Spleen (tissue), 11 donors: ENCODE results near the gene R3HDM1. TPM values are rescaled to one million over a fixed set of nuclear protein-coding genes. Genes with fewer than 3 reads are reported as not detected.

Source experiments
- DNase-seq: peaks from one replicate; pipeline ENCODE4 v3.0.0-alpha.2; 2020
- H3K27ac ChIP-seq, 8 donors: fragments of 200-600 bp; sonication (generic) in 7 of 8; 1 replicate in 4 of 8; 2 replicates in 4 of 8; pipeline versions ENCODE4 v1.5.0 to v1.8.0; 2016 to 2021; ENCODE audit warnings: inconsistent platforms in 4 of 8, mild to moderate bottlenecking in 4 of 8, moderate library complexity in 1 of 8
- H3K27me3 ChIP-seq, 7 donors: fragments of 200-600 bp; sonication (generic) in 6 of 7; replicated peaks in 1 of 7; 1 replicate in 4 of 7; 2 replicates in 3 of 7; pipeline versions ENCODE4 v1.5.0 to v1.8.0; 2016 to 2021; ENCODE audit warnings: inconsistent platforms in 3 of 7, mild to moderate bottlenecking in 1 of 7
- H3K36me3 ChIP-seq, 6 donors: fragments of 200-600 bp; sonication (generic) in 5 of 6; 1 replicate in 4 of 6; 2 replicates in 2 of 6; pipeline versions ENCODE4 v1.5.0 to v1.8.0; 2016 to 2021; ENCODE audit warnings: inconsistent platforms in 2 of 6
- H3K4me1 ChIP-seq, 6 donors: fragments of 200-600 bp; sonication (generic) in 5 of 6; 1 replicate in 3 of 6; 2 replicates in 3 of 6; pipeline versions ENCODE4 v1.5.0 to v1.8.0; 2016 to 2021; ENCODE audit warnings: inconsistent platforms in 3 of 6
- H3K4me3 ChIP-seq, 8 donors: fragments of 200-600 bp; sonication (generic) in 7 of 8; 1 replicate in 4 of 8; 2 replicates in 4 of 8; pipeline versions ENCODE4 v1.5.0 to v1.8.0; 2016 to 2021; ENCODE audit warnings: inconsistent platforms in 4 of 8, mild to moderate bottlenecking in 4 of 8, moderate library complexity in 2 of 8
- H3K9me3 ChIP-seq, 8 donors: fragments of 200-600 bp; sonication (generic) in 7 of 8; 1 replicate in 4 of 8; 2 replicates in 4 of 8; pipeline versions ENCODE4 v1.5.0 to v1.8.0; 2016 to 2021; ENCODE audit warnings: inconsistent platforms in 4 of 8
- POLR2A ChIP-seq, 3 donors: fragments of 450-650 bp; IDR thresholded peaks; one replicate each; pipeline ENCODE4 v1.5.1; 2017; ENCODE audit warnings: antibody characterized with exemption in 3 of 3, mild to moderate bottlenecking in 1 of 3
- POLR2AphosphoS5 ChIP-seq, 3 donors: sonication (generic); formaldehyde crosslinking; IDR thresholded peaks; one replicate each; pipeline ENCODE4 v1.5.1; 2017; ENCODE audit warnings: antibody characterized with exemption in 3 of 3
- WGBS, 5 donors: extraction: QIAGEN DNeasy Blood & Tissue Kit in 3 of 5; methylation state at CpG; one replicate each; pipeline versions ENCODE4 v1.1.5 to v1.1.7; 2013 to 2018; 5-methylcytosine and 5-hydroxymethylcytosine counted together
- intact Hi-C: fragments of 100-400 bp; cut with DNase I; formaldehyde crosslinking; loops from one replicate; pipeline ENCODE4 v1.15.0; 2023; ENCODE audit warnings: low total_unique reads
- polyA plus RNA-seq, 3 donors: library from polyadenylated mRNA; stranded (reverse); fragments of 200-250 nt; gene quantifications; one replicate each; pipeline ENCODE4 v1.2.1, GENCODE V29; 2013
- total RNA-seq, 7 donors: library from RNA; depleted of rRNA in 3 of 7; stranded (reverse); fragments of >200 nt in 3 of 7; fragmentation: NEBNext Ultra II Directional in 4 of 7; extraction: Animal tissue kit (Norgen Biotek cat#: 25700) in 4 of 7; gene quantifications; one replicate each; pipeline versions ENCODE4 v1.1.0 to v1.2.1, GENCODE V29; 2016 to 2021
- TF ChIP-seq, protein P1 (sequence below), 11 experiments: fragments of 200-600 bp in 7 of 11; fragments of 450-650 bp in 4 of 11; sonication (generic) in 4 of 11; IDR thresholded peaks in 8 of 11; conservative IDR thresholded peaks in 3 of 11; 1 replicate in 7 of 11; 2 replicates in 4 of 11; pipeline versions ENCODE4 v1.4.0 to v1.8.0; 2016 to 2021; ENCODE audit warnings: antibody characterized with exemption in 11 of 11, inconsistent platforms in 4 of 11, mild to moderate bottlenecking in 1 of 11
- donor health status: healthy with polysubstance abuse.
- donor health status: DM: no; HTN: no; CAD: no; lungs with moderate emphysema.
- donor health status: DM: no; HTN: no; CAD: no.
- donor health status: Bipolar disorder and iron deficiency.
- donor health status: healthy.
- donor health status: DM: no; HTN: no; CAD: no.
- donor health status: DM: yes; HTN: yes; CAD: no.

R3HDM1 gene
- total and polyA plus RNA-seq, 10 donors, result 8.3 to 54.7 (median 30.7) TPM

DNA sequence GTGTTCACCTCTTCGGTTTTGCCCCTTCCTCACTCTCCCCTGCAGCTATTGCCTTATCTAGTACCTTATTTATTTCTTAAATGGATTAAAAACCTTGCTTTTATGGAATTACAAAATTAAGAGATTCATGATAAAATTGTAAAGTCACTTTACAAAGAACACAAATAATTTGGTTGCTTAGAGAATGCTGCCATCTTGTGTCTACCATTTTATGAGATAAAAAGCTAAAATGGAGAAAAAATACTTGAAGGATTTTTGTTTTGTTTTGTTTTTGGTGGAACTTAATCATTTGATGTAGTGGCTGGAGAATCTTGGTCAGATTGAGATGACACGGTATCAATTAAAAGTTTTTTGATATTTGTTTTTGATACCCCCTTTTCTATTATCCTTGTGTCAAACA is 69.6 kb downstream of the R3HDM1 start:
- DNase-seq, result no peak
- Histone ChIP-seq H3K27ac (no peak overlapping the region), H3K4me1 (no peaks in the 10 kb centered on the region), H3K36me3 (peaks cover 0 to 37% (median 30%) of the 10 kb centered on the region in 6 donors), H3K9me3 (no peaks in the 10 kb centered on the region), H3K4me3 (no peak overlapping the region), H3K27me3 (no peaks in the 10 kb centered on the region)
- WGBS, 5 donors, result 89 to 97% (median 95%) methylated on average over 2 of the region's 2 CpGs
- intact Hi-C loops, result no loop called here
- TF ChIP-seq POLR2AphosphoS5 (IDR thresholded peaks at IDR 0.05) (no peak), POLR2A (IDR thresholded peaks at IDR 0.05) (no peak)
- TF ChIP-seq, protein P1, sequence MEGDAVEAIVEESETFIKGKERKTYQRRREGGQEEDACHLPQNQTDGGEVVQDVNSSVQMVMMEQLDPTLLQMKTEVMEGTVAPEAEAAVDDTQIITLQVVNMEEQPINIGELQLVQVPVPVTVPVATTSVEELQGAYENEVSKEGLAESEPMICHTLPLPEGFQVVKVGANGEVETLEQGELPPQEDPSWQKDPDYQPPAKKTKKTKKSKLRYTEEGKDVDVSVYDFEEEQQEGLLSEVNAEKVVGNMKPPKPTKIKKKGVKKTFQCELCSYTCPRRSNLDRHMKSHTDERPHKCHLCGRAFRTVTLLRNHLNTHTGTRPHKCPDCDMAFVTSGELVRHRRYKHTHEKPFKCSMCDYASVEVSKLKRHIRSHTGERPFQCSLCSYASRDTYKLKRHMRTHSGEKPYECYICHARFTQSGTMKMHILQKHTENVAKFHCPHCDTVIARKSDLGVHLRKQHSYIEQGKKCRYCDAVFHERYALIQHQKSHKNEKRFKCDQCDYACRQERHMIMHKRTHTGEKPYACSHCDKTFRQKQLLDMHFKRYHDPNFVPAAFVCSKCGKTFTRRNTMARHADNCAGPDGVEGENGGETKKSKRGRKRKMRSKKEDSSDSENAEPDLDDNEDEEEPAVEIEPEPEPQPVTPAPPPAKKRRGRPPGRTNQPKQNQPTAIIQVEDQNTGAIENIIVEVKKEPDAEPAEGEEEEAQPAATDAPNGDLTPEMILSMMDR (IDR thresholded peaks at IDR 0.05 in 8 of 11, conservative IDR thresholded peaks at IDR 0.05 in 3 of 11), result peak in 1 of 11 experiments; percentile 24

DNA sequence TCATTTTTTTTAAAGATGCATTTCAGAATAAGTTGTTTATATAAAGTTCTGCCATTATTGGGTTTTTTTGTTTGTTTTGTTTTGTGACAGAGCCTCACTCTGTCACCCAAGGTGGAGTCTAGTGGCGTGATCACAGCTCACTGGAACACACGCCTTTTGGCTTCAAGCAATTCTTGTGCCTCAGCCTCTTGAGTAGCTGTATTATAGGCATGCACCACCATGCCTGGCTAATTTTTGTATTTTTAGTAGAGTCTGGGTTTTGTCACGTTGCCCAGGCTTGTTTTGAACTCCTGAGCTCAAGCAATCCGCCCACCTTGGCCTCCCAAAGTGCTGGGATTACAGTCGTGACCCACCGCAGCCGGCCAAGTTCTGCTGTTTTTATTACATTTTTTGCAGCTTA is 72.3 kb downstream of the R3HDM1 start:
- no peak overlapping the region for H3K27ac ChIP-seq
- 89 to 96% (median 94%) methylated on average over 7 of the region's 7 CpGs for WGBS, 5 donors

DNA sequence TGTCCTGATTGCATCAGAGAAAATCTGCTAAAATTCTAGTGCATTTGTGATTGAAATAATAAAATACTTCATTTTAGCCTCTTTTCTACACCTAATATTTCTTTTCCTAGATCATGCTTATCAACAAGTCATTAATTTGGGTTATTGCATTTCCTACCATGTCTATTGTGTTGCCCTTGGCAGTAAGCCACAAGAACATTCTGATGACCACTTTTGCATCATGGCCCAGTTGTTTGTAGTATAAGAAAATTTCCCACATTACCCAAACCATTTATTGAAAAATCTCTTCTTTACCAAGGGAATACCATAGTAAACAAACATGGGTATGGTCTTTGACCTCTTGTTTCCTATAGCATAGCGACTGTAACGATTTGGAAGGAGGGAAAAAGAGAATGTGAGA is 76.3 kb downstream of the R3HDM1 start:
- Histone ChIP-seq H3K4me1 (no peaks in the 10 kb centered on the region), H3K27me3 (no peaks in the 10 kb centered on the region), H3K9me3 (no peaks in the 10 kb centered on the region), H3K4me3 (no peak overlapping the region), H3K27ac (no peak overlapping the region), H3K36me3 (peaks cover 0 to 77% (median 31%) of the 10 kb centered on the region in 6 donors)
- DNase-seq, result no peak
- 94 to 98% (median 97%) methylated on average over 2 of the region's 2 CpGs for WGBS, 5 donors
- TF ChIP-seq POLR2A (IDR thresholded peaks at IDR 0.05) (no peak), POLR2AphosphoS5 (IDR thresholded peaks at IDR 0.05) (no peak)
- TF ChIP-seq, protein P1 (IDR thresholded peaks at IDR 0.05 in 8 of 11, conservative IDR thresholded peaks at IDR 0.05 in 3 of 11), result no peak
- intact Hi-C loops, result no loop called here

More for the DNA sequence above, 72.3 kb downstream of the R3HDM1 start:
- intact Hi-C loops, result no loop called here
- H3K36me3 ChIP-seq, result peaks cover 0 to 60% (median 33%) of the 10 kb centered on the region in 6 donors
- TF ChIP-seq POLR2A (IDR thresholded peaks at IDR 0.05) (no peak), POLR2AphosphoS5 (IDR thresholded peaks at IDR 0.05) (no peak)
- TF ChIP-seq, protein P1 (IDR thresholded peaks at IDR 0.05 in 8 of 11, conservative IDR thresholded peaks at IDR 0.05 in 3 of 11), result no peak
- DNase-seq, result no peak
- H3K4me1 ChIP-seq, result no peaks in the 10 kb centered on the region
- H3K27me3 ChIP-seq, result no peaks in the 10 kb centered on the region
- no peaks in the 10 kb centered on the region for H3K9me3 ChIP-seq
- no peak overlapping the region for H3K4me3 ChIP-seq

DNA sequence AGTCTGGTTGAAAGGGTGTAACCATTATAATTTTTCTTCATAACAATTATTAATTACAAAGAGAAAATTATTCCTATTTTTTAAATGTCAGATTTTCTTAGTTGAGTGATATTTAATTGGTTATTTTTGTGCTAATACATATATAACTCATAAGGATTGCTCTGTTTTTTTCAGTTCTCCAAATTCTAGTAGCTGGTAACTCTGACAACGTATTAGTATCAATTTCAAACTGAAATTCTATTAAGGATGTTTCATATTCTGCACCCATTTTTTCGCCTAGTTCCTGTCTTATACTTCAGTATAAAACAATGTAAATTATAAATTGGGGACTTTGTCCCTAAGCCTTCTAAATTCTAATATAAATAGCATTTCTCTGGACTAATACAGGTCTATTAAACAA is 81.0 kb downstream of the R3HDM1 start:
- Histone ChIP-seq H3K27ac (no peak overlapping the region), H3K9me3 (no peaks in the 10 kb centered on the region), H3K27me3 (no peaks in the 10 kb centered on the region), H3K4me1 (no peaks in the 10 kb centered on the region), H3K36me3 (peaks cover 0 to 43% (median 0%) of the 10 kb centered on the region in 6 donors), H3K4me3 (no peak overlapping the region)
- TF ChIP-seq POLR2A (IDR thresholded peaks at IDR 0.05), result no peak
- TF ChIP-seq POLR2AphosphoS5 (IDR thresholded peaks at IDR 0.05), result no peak
- TF ChIP-seq, protein P1 (IDR thresholded peaks at IDR 0.05 in 8 of 11, conservative IDR thresholded peaks at IDR 0.05 in 3 of 11), result no peak
- WGBS, 5 donors, result 81 to 91% (median 85%) methylated on average over 2 of the region's 2 CpGs
- no peak for DNase-seq
- intact Hi-C loops, result no loop called here
